Measurements from ENCODE around the gene SFSWAP.

- no peak for TF ChIP-seq USF2 (IDR thresholded peaks at IDR 0.05)
- no peak for TF ChIP-seq MAZ (IDR thresholded peaks at IDR 0.05; ENCODE audit: borderline replicate concordance, low read depth, low read length)
- TF ChIP-seq POLR2A (IDR thresholded peaks at IDR 0.05; ENCODE audit: low read length) = no peak
- no peak for TF ChIP-seq CTCF (IDR thresholded peaks at IDR 0.05)
- TF ChIP-seq E2F6 (IDR thresholded peaks at IDR 0.05; ENCODE audit: borderline replicate concordance, low read depth) = no peak
- no peak for TF ChIP-seq KDM1A (IDR thresholded peaks at IDR 0.05; ENCODE audit: low read depth)
- no peak for TF ChIP-seq RCOR1 (IDR thresholded peaks at IDR 0.05; ENCODE audit: low read depth, low read length)
- TF ChIP-seq KDM5A (IDR thresholded peaks at IDR 0.05) = no peak
- TF ChIP-seq ELK1 (IDR thresholded peaks at IDR 0.05; ENCODE audit: low read depth, low read length) = no peak
- TF ChIP-seq RNF2 (IDR thresholded peaks at IDR 0.05; ENCODE audit: borderline replicate concordance, low read depth) = no peak
- TF ChIP-seq JUNB (IDR thresholded peaks at IDR 0.05) = no peak
- TF ChIP-seq HMGXB4 (CRISPR knock-in tag; IDR thresholded peaks at IDR 0.05; ENCODE audit: borderline replicate concordance) = no peak
- TF ChIP-seq BHLHE40 (IDR thresholded peaks at IDR 0.05; ENCODE audit: low read depth, low read length) = no peak
- no peak for TF ChIP-seq ESRRA (IDR thresholded peaks at IDR 0.05; ENCODE audit: borderline replicate concordance, low read length)
These were observed 75.0 kb downstream of the SFSWAP start for GRCh38 chr12:131785763-131786330.

Data from A549 (cell line).